Measurements from ENCODE around the gene CIB1.
A peak's percentile ranks its signal among the peaks of the same experiment; 100 is the strongest.

The CIB1 gene

GRCh38 chr15:90259524-90259923 lies 25.8 kb upstream of the CIB1 start:
- no peak for TF ChIP-seq CTCF (conservative IDR thresholded peaks at IDR 0.05; ENCODE audit: low read depth, low read length)

GRCh38 chr15:90257776-90258175 lies 24.0 kb upstream of the CIB1 start:
- Histone ChIP-seq H3K27ac (no peak overlapping the region), H3K4me3 (IDR thresholded peaks at IDR 0.05; ENCODE audit: insufficient read depth, low read depth, low read length) (no peak overlapping the region), H3K36me3 (ENCODE audit: insufficient read depth) (no peaks in the 10 kb centered on the region), H3K27me3 (ENCODE audit: insufficient read depth, low read depth) (no peaks in the 10 kb centered on the region), H3K4me1 (ENCODE audit: low read depth, poor library complexity, severe bottlenecking) (peaks cover 32% of the 10 kb centered on the region), H3K4me2 (peak overlapping the region; percentile 40; the same call in 1 of the 2 replicates), H3K9ac (no peak overlapping the region), H2AFZ (ENCODE audit: low read depth) (no peak overlapping the region), H3K79me2 (ENCODE audit: insufficient read depth, low read depth) (no peaks in the 10 kb centered on the region), H4K20me1 (ENCODE audit: insufficient read depth) (no peaks in the 10 kb centered on the region)
- TF ChIP-seq CTCF (conservative IDR thresholded peaks at IDR 0.05; ENCODE audit: low read depth, low read length) = no peak

More at GRCh38 chr15:90259524-90259923, 25.8 kb upstream of the CIB1 start:
- Histone ChIP-seq H3K27me3 (ENCODE audit: insufficient read depth, low read depth) (no peaks in the 10 kb centered on the region), H3K4me3 (IDR thresholded peaks at IDR 0.05; ENCODE audit: insufficient read depth, low read depth, low read length) (no peak overlapping the region), H3K79me2 (ENCODE audit: insufficient read depth, low read depth) (no peaks in the 10 kb centered on the region), H3K36me3 (ENCODE audit: insufficient read depth) (no peaks in the 10 kb centered on the region), H3K27ac (peak overlapping the region; percentile 65; the same call in 1 of the 2 replicates), H3K9ac (peak overlapping the region; percentile 17; the same call in 1 of the 2 replicates), H4K20me1 (ENCODE audit: insufficient read depth) (no peaks in the 10 kb centered on the region), H2AFZ (ENCODE audit: low read depth) (peak overlapping the region; percentile 36; the same call in 1 of the 2 replicates), H3K4me2 (peak overlapping the region; percentile 40), H3K4me1 (ENCODE audit: low read depth, poor library complexity, severe bottlenecking) (peaks cover 38% of the 10 kb centered on the region)

GRCh38 chr15:90249203-90249863 lies 15.6 kb upstream of the CIB1 start, which contains the start of gene TTLL13:
Gene TTLL13 (plus strand): TSS chr15:90249556. CDS start chr15:90250631, 1,075 bp downstream.
- Histone ChIP-seq H3K79me2 (ENCODE audit: insufficient read depth, low read depth) (no peaks in the 10 kb centered on the region), H3K9ac (no peak within 1 kb of the TSS), H3K4me3 (IDR thresholded peaks at IDR 0.05; ENCODE audit: insufficient read depth, low read depth, low read length) (no peak within 1 kb of the TSS), H3K27ac (no peak within 1 kb of the TSS), H3K4me2 (no peak within 1 kb of the TSS), H3K36me3 (ENCODE audit: insufficient read depth) (no peaks in the 10 kb centered on the region), H3K4me1 (ENCODE audit: low read depth, poor library complexity, severe bottlenecking) (no peaks in the 10 kb centered on the region), H4K20me1 (ENCODE audit: insufficient read depth) (no peaks in the 10 kb centered on the region), H2AFZ (ENCODE audit: low read depth) (no peak within 1 kb of the TSS), H3K27me3 (ENCODE audit: insufficient read depth, low read depth) (no peaks in the 10 kb centered on the region)
- no peak for TF ChIP-seq CTCF (conservative IDR thresholded peaks at IDR 0.05; ENCODE audit: low read depth, low read length)

- no peak overlapping the region for H3K27ac ChIP-seq
- no peak overlapping the region for H3K9ac ChIP-seq
- H3K79me2 ChIP-seq (ENCODE audit: insufficient read depth, low read depth) = no peaks in the 10 kb centered on the region
- no peaks in the 10 kb centered on the region for H3K36me3 ChIP-seq (ENCODE audit: insufficient read depth)
- no peaks in the 10 kb centered on the region for H3K27me3 ChIP-seq (ENCODE audit: insufficient read depth, low read depth)
- no peak overlapping the region for H2AFZ ChIP-seq (ENCODE audit: low read depth)
- no peaks in the 10 kb centered on the region for H4K20me1 ChIP-seq (ENCODE audit: insufficient read depth)
- no peak overlapping the region for H3K4me2 ChIP-seq
- no peak for TF ChIP-seq CTCF (conservative IDR thresholded peaks at IDR 0.05; ENCODE audit: low read depth, low read length)
- no peak overlapping the region for H3K4me3 ChIP-seq (IDR thresholded peaks at IDR 0.05; ENCODE audit: insufficient read depth, low read depth, low read length)
- no peaks in the 10 kb centered on the region for H3K4me1 ChIP-seq (ENCODE audit: low read depth, poor library complexity, severe bottlenecking)
These were observed 15.1 kb upstream of the CIB1 start for GRCh38 chr15:90248789-90249202.
